Neural crest cell (in vitro differentiated cells): ENCODE data around the gene ADTRP. TPM values are rescaled to one million over a fixed set of nuclear protein-coding genes. Genes with fewer than 3 reads are reported as not detected.

Experiments
- DNase-seq: peaks from one replicate; pipeline ENCODE4 v3.0.0; 2021; ENCODE audit warnings: low read depth, mixed read lengths, low spot score
- H3K27ac Mint-ChIP-seq: one replicate; pipeline ENCODE4 v1.8.0; 2021; ENCODE audit warnings: mild to moderate bottlenecking, mixed read lengths; ENCODE audit not compliant: unreplicated experiment
- H3K27me3 Mint-ChIP-seq: 2 replicates; pipeline ENCODE4 v1.8.0; 2021; ENCODE audit warnings: low read depth, mild to moderate bottlenecking, mixed read lengths
- H3K36me3 Mint-ChIP-seq: 2 replicates; pipeline ENCODE4 v1.8.0; 2021; ENCODE audit warnings: low read depth, mild to moderate bottlenecking, mixed read lengths
- H3K4me1 Mint-ChIP-seq: 2 replicates; pipeline ENCODE4 v1.8.0; 2021; ENCODE audit warnings: mixed read lengths
- H3K4me3 Mint-ChIP-seq: one replicate; pipeline ENCODE4 v1.8.0; 2021; ENCODE audit warnings: mild to moderate bottlenecking, mixed read lengths
- H3K9me3 Mint-ChIP-seq: 2 replicates; pipeline ENCODE4 v1.8.0; 2021; ENCODE audit warnings: mixed read lengths
- CTCF ChIP-seq: fragments of 200-600 bp; sonication (generic); conservative IDR thresholded peaks from 2 replicates; pipeline ENCODE4 v1.5.0; 2021; ENCODE audit warnings: antibody characterized with exemption, mild to moderate bottlenecking
- total RNA-seq: library from RNA; stranded (reverse); gene quantifications from 2 replicates; pipeline ENCODE4 v1.2.1, GENCODE V29; 2021

ADTRP gene
- total RNA-seq, 1 donor from 2014 or later = not detected

DNA sequence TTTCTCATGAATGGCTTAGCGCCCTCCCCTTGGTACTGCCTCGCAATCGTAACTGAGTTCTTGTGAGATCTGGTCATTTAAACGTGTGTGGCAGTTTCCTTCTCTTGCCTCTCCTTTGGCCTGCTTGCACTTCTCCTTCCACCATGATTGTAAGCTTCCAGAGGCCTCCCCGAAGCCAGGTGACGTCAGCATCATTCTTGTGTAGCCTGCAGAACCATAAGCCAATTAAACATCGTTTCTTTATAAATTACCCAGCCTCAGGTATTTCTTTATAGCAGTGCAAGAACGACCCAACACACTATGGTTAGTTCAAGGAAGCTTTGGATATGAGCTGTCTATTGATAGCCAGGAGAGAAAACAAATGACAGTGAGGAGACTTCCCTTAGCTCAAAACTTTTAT is 29.5 kb upstream of the ADTRP start:
- Mint-ChIP-seq H3K4me1 (peaks cover 9% of the 10 kb centered on the region), H3K9me3 (peaks cover 3% of the 10 kb centered on the region), H3K4me3 (no peak overlapping the region), H3K27ac (no peak overlapping the region), H3K36me3 (no peaks in the 10 kb centered on the region), H3K27me3 (peaks cover 3% of the 10 kb centered on the region)
- no peak for DNase-seq
- TF ChIP-seq CTCF = no peak

DNA sequence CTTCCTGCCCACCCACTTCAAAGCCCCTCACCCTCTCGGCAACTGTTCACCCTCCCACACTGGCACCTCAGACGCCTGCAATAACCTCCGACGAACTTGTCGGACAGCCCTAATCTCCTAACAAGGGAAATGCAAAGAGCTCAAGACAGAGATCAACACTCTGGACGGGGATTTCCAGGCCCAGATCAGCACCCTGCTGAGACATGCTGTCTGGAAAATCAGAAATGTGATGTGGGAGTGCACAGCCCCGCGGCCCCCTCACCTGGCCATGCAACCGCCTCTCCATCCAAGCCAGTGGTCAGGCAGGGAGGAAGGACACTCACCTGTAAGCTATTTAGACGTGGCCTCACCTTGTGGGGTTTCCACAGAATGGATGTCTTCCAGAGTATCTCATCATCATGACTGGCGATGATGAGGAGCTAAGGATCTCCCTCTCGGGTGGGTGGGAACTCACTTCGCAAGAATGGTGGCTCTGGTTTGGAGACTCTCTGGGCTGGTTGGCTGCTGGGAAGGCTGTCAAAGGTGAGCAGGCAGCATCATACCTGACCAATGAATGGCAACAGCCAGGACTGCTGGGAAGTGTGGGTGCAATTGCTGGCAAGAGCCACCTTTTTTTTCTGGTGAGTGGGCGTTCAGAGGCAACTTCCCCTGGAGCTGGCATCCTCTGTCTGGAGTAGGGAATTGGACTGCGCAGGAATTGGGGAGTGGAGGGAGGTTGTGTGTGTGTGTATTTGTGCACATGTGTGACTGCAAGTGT is 28.1 kb upstream of the ADTRP start:
- H3K4me1 Mint-ChIP-seq = peaks cover 13% of the 10 kb centered on the region
- H3K27ac Mint-ChIP-seq = no peak overlapping the region
- no peaks in the 10 kb centered on the region for H3K36me3 Mint-ChIP-seq
- peaks cover 2% of the 10 kb centered on the region for H3K9me3 Mint-ChIP-seq
- no peak overlapping the region for H3K4me3 Mint-ChIP-seq
- no peak for DNase-seq
- H3K27me3 Mint-ChIP-seq = peaks cover 3% of the 10 kb centered on the region
- TF ChIP-seq CTCF = no peak

DNA sequence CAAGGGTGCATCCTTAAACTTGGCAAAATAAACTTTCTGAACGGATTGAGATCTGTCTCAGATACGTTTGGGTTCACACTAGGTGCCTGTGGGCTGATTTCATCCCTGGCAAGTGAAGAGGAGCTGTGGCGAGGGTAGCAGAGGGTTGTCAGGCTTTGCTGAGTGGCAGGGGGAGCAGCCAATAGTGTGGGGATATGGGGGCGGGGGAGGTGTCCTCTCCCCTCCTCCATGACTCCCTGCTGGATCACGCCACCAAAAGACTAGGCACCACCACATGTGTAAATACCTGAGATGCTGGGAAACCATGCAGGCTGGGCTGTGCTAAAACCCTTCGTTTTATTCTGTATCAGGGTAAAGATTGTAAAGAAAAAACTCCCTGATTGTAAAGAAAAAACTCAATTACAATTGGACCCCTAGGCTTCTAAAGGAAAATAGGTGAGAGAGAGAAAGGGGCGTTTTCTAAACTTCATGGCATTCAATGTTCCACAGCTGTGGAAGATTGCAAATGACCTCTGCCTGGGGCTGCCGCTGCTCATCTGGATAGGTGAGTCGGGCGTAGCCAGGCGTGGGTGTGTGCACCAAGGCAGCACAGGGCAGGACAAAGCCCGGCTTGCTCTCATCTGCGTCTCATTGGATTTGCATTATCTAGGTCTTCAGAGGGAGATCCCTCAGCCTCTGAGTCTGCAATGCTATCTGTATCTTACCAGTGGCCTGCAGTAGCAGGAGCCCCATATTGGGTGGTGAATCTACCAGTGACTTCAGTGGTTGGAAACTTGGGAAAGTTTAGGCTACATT is 26.9 kb upstream of the ADTRP start:
- no peak for TF ChIP-seq CTCF

GRCh38 chr6:11804701-11805100 is 26.1 kb upstream of the ADTRP start:
- DNase-seq = no peak
- no peaks in the 10 kb centered on the region for H3K9me3 Mint-ChIP-seq
- no peak overlapping the region for H3K4me3 Mint-ChIP-seq
- H3K36me3 Mint-ChIP-seq = no peaks in the 10 kb centered on the region
- TF ChIP-seq CTCF = no peak
- peaks cover 3% of the 10 kb centered on the region for H3K27me3 Mint-ChIP-seq
- H3K4me1 Mint-ChIP-seq = peaks cover 13% of the 10 kb centered on the region
- H3K27ac Mint-ChIP-seq = no peak overlapping the region

More for the DNA sequence above, 26.9 kb upstream of the ADTRP start:
- H3K4me3 Mint-ChIP-seq = no peak overlapping the region
- no peak overlapping the region for H3K27ac Mint-ChIP-seq
- no peak for DNase-seq
- peaks cover 13% of the 10 kb centered on the region for H3K4me1 Mint-ChIP-seq
- H3K9me3 Mint-ChIP-seq = no peaks in the 10 kb centered on the region
- H3K36me3 Mint-ChIP-seq = no peaks in the 10 kb centered on the region
- peaks cover 3% of the 10 kb centered on the region for H3K27me3 Mint-ChIP-seq

GRCh38 chr6:11804135-11804534 is 25.5 kb upstream of the ADTRP start:
- Mint-ChIP-seq H3K9me3 (no peaks in the 10 kb centered on the region), H3K4me3 (no peak overlapping the region), H3K27ac (no peak overlapping the region)

More at GRCh38 chr6:11804135-11804534, 25.5 kb upstream of the ADTRP start:
- no peak for DNase-seq
- Mint-ChIP-seq H3K36me3 (no peaks in the 10 kb centered on the region), H3K4me1 (peaks cover 13% of the 10 kb centered on the region), H3K27me3 (peaks cover 3% of the 10 kb centered on the region)
- no peak for TF ChIP-seq CTCF
